Right lobe of liver (tissue), 6 donors: ENCODE measurements around the gene TM7SF3. TPM values are rescaled to one million over a fixed set of nuclear protein-coding genes. Genes with fewer than 3 reads are reported as not detected.

Experiments used
- ATAC-seq, 4 donors: fragments of 200-7000 bp; cut with Tn5 transposase; one replicate each; pipeline ENCODE4 v1.9.1; 2020; ENCODE audit warnings: mild to moderate bottlenecking in 4 of 4, moderate library complexity in 4 of 4
- DNase-seq, 3 donors: peaks; one replicate each; pipeline ENCODE4 v3.0.0-alpha.2; 2020
- H3K27ac ChIP-seq, 3 donors: fragments of 200-600 bp; one replicate each; pipeline ENCODE4 v1.8.0; 2022
- H3K27me3 ChIP-seq, 2 donors: fragments of 200-600 bp; one replicate each; pipeline ENCODE4 v1.8.0; 2022
- H3K36me3 ChIP-seq, 4 donors: fragments of 200-600 bp; sonication (generic) in 1 of 4; one replicate each; pipeline versions ENCODE4 v1.5.1 to v1.8.0; 2017 to 2022; ENCODE audit warnings: control low read depth in 1 of 4
- H3K4me1 ChIP-seq, 4 donors: fragments of 200-600 bp; sonication (generic) in 1 of 4; one replicate each; pipeline versions ENCODE4 v1.5.1 to v1.8.0; 2017 to 2022; ENCODE audit warnings: control low read depth in 1 of 4
- H3K4me3 ChIP-seq, 3 donors: fragments of 200-600 bp; one replicate each; pipeline ENCODE4 v1.8.0; 2022
- H3K9me3 ChIP-seq, 4 donors: fragments of 200-600 bp; sonication (generic) in 1 of 4; one replicate each; pipeline versions ENCODE4 v1.5.1 to v1.8.0; 2017 to 2022; ENCODE audit warnings: control low read depth in 1 of 4
- WGBS: methylation state at CpG from one replicate; pipeline ENCODE4 v1.1.6; 2018; ENCODE audit warnings: low coverage, low lambda C conversion rate; ENCODE audit not compliant: insufficient coverage; ENCODE audit errors: missing lambda C conversion rate; 5-methylcytosine and 5-hydroxymethylcytosine counted together
- intact Hi-C, 2 donors: fragments of 100-400 bp; cut with DNase I; formaldehyde crosslinking; loops; one replicate each; pipeline versions ENCODE4 v1.11.2 to v1.14.1; 2022
- total RNA-seq, 6 experiments: library from RNA; depleted of rRNA in 2 of 6; stranded (reverse); fragments of >200 nt in 2 of 6; fragmentation: NEBNext Ultra II Directional in 3 of 6; extraction: Animal tissue kit (Norgen Biotek cat#: 25700) in 3 of 6; gene quantifications; one replicate each; pipeline versions ENCODE4 v1.1.0 to v1.2.4, GENCODE V29; 2016 to 2023
- TF ChIP-seq, protein P1 (sequence below), 4 donors: fragments of 200-600 bp in 3 of 4; fragments of 450-650 bp in 1 of 4; IDR thresholded peaks; one replicate each; pipeline versions ENCODE4 v1.5.1 to v1.8.0; 2016 to 2022; ENCODE audit warnings: antibody characterized with exemption in 4 of 4, mild to moderate bottlenecking in 2 of 4
- donor health status: DM: no; HTN: yes; CAD: no.
- donor health status: DM: no; HTN: no; CAD: no.
- donor health status: DM: no; HTN: no; CAD: no.
- donor health status: DM: no; HTN: yes; CAD: no.
- donor health status: DM: no; HTN: yes; CAD: no.

The TM7SF3 gene
- total RNA-seq, 6 experiments from 2014 or later, result 38.4 to 75.1 (median 62.8) TPM

DNA sequence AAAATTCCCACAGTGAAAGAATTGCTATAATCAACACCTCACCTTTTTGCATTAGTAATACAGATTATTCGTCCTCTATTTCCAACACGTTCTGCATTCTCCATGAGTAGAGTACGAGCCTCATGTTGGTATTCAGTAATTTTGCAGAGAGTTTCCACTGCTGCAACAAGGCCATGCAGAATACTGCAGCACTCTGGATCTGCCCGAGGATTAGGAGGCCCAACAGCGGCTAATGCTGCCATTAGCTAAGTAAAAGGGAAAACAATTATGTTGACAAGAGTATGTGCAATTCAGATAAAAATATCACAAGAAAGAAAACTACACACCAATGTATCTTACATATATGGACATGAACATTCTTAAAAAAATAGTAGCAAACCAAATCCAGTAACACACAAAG, 85.5 kb downstream of the TM7SF3 start:
- Histone ChIP-seq H3K36me3 (peaks cover 0 to 44% (median 11%) of the 10 kb centered on the region in 4 donors), H3K9me3 (no peaks in the 10 kb centered on the region), H3K4me1 (no peaks in the 10 kb centered on the region), H3K27ac (no peak overlapping the region), H3K27me3 (no peaks in the 10 kb centered on the region), H3K4me3 (no peak overlapping the region)
- DNase-seq (no peak), ATAC-seq (no peak)
- WGBS, result 95% methylated on average over 5 of the region's 5 CpGs
- intact Hi-C loops, result no loop called here
- TF ChIP-seq, protein P1, sequence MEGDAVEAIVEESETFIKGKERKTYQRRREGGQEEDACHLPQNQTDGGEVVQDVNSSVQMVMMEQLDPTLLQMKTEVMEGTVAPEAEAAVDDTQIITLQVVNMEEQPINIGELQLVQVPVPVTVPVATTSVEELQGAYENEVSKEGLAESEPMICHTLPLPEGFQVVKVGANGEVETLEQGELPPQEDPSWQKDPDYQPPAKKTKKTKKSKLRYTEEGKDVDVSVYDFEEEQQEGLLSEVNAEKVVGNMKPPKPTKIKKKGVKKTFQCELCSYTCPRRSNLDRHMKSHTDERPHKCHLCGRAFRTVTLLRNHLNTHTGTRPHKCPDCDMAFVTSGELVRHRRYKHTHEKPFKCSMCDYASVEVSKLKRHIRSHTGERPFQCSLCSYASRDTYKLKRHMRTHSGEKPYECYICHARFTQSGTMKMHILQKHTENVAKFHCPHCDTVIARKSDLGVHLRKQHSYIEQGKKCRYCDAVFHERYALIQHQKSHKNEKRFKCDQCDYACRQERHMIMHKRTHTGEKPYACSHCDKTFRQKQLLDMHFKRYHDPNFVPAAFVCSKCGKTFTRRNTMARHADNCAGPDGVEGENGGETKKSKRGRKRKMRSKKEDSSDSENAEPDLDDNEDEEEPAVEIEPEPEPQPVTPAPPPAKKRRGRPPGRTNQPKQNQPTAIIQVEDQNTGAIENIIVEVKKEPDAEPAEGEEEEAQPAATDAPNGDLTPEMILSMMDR (IDR thresholded peaks at IDR 0.05), result no peak

Other genes starting within 250 kb of the TM7SF3 start
- gene ITPR2, start 181.2 kb downstream of the TM7SF3 start, total RNA-seq, result 100 to 1,000 TPM in 1 of 6 experiments, 10 to 100 TPM in 5; 39.3 to 114 (median 57.2) TPM
- gene INTS13, start 76.4 kb downstream of the TM7SF3 start, total RNA-seq, result 10 to 100 TPM in 2 of 6 experiments, 1 to 10 TPM in 4; 6.2 to 17.2 (median 9.1) TPM
- 10 to 100 TPM; 13.3 to 29.6 (median 20.1) TPM for gene FGFR1OP2, start 75.9 kb downstream of the TM7SF3 start, total RNA-seq
- gene MED21, start 8.2 kb upstream of the TM7SF3 start, total RNA-seq, result 10 to 100 TPM; 14.7 to 26.8 (median 20.6) TPM
- gene C12orf71, start 68.2 kb upstream of the TM7SF3 start, total RNA-seq, result not detected
- 10 to 100 TPM in 1 of 6 experiments, 1 to 10 TPM in 5; 6.0 to 18.1 (median 7.3) TPM for gene STK38L, start 229.9 kb upstream of the TM7SF3 start, total RNA-seq